ENCODE measurements around the gene SLC18B1.

- no peak for TF ChIP-seq POLR2AphosphoS5 (IDR thresholded peaks at IDR 0.05)
- TF ChIP-seq, protein P1, sequence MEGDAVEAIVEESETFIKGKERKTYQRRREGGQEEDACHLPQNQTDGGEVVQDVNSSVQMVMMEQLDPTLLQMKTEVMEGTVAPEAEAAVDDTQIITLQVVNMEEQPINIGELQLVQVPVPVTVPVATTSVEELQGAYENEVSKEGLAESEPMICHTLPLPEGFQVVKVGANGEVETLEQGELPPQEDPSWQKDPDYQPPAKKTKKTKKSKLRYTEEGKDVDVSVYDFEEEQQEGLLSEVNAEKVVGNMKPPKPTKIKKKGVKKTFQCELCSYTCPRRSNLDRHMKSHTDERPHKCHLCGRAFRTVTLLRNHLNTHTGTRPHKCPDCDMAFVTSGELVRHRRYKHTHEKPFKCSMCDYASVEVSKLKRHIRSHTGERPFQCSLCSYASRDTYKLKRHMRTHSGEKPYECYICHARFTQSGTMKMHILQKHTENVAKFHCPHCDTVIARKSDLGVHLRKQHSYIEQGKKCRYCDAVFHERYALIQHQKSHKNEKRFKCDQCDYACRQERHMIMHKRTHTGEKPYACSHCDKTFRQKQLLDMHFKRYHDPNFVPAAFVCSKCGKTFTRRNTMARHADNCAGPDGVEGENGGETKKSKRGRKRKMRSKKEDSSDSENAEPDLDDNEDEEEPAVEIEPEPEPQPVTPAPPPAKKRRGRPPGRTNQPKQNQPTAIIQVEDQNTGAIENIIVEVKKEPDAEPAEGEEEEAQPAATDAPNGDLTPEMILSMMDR (IDR thresholded peaks at IDR 0.05): no peak
Observed at GRCh38 chr6:132788658-132789395, 9.6 kb downstream of the SLC18B1 start.

Measured in prostate gland (tissue), 2 donors.